Measurements from ENCODE around the gene TIMM8B. TPM values are rescaled to one million over a fixed set of nuclear protein-coding genes. Genes with fewer than 3 reads are reported as not detected.

TIMM8B gene
- total and polyA plus RNA-seq, 10 of the 15 experiments (the other 5 are each of a cell fraction or from before 2014, with no cell fraction given), result 64.9 to 271 (median 139) TPM

DNA sequence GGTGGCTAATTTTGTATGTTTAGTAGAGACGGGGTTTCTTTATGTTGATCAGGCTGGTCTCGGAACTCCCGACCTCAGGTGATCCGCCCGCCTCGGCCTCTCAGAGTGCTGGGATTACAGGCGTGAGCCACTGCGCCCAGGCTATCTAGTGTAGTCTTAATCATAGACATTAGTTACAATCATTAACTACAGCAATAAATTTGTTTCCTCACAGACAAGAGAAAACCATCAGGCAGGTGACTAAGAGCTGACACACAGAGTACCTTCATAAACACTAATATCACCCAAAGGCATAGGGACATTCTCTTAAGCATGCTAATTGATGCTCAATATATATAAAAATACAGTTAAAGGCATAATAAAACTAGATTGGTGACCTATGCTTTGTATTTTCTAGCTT is 19.5 kb upstream of the TIMM8B start (continued):
- TF ChIP-seq RCOR1 (conservative IDR thresholded peaks at IDR 0.05; ENCODE audit: low read depth, low read length), result no peak
- TF ChIP-seq YBX1 (IDR thresholded peaks at IDR 0.05), result no peak
- TF ChIP-seq, protein P1, sequence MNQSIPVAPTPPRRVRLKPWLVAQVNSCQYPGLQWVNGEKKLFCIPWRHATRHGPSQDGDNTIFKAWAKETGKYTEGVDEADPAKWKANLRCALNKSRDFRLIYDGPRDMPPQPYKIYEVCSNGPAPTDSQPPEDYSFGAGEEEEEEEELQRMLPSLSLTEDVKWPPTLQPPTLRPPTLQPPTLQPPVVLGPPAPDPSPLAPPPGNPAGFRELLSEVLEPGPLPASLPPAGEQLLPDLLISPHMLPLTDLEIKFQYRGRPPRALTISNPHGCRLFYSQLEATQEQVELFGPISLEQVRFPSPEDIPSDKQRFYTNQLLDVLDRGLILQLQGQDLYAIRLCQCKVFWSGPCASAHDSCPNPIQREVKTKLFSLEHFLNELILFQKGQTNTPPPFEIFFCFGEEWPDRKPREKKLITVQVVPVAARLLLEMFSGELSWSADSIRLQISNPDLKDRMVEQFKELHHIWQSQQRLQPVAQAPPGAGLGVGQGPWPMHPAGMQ (IDR thresholded peaks at IDR 0.05; ENCODE audit: borderline replicate concordance), result no peak
- no peak for TF ChIP-seq SRF (IDR thresholded peaks at IDR 0.05; ENCODE audit: low read depth in 2 of 2, low read length in 2 of 2)
- no peak for TF ChIP-seq RAD51 (IDR thresholded peaks at IDR 0.05)

DNA sequence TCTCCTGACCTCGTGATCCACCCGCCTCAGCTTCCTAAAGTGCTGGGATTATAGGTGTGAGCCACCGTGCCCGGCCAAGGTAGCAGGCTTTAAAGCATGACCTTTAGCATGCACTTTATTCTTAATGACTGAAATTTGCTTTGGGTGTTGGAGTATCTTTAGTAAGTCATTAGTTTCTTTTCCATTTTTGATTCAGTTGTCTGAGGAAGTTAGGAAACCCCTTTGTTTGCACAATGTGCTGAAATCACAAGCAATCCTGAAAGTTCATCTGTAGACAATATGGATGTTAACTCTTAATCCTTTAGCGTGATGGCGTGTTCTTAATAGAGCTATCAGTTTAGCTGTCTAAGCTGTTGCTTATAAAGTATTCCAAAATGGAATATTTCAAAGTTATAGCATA is 16.9 kb upstream of the TIMM8B start:
- 92% methylated on average over 6 of the region's 6 CpGs for WGBS (ENCODE audit: insufficient coverage, insufficient replicate concordance, low lambda C conversion rate, missing lambda C conversion rate)
- ChIA-PET CTCF (interaction anchor here (0.6 to 4.3 kb wide), 4 partner anchors 9 to 177 kb away, joined by 3 to 21 read pairs (median 8); no protein-coding TSS in a partner anchor), SMC1A (ENCODE audit: uncharacterized antibody, unreplicated experiment) (interaction anchor here (1.4 to 1.8 kb wide), 2 partner anchors 9 to 172 kb away, joined by 3 to 12 read pairs; no protein-coding TSS in a partner anchor), RAD21 (ENCODE audit: unreplicated experiment) (no interaction called here), POLR2A (no interaction called here)
- Histone ChIP-seq H2AFZ (ENCODE audit: control insufficient read depth, low read depth, low read length) (no peak overlapping the region), H3K79me2 (ENCODE audit: control insufficient read depth, insufficient read depth, low read length) (no peaks in the 10 kb centered on the region), H3K9ac (ENCODE audit: control insufficient read depth, insufficient read depth, low read length) (no peak overlapping the region), H3K4me1 (ENCODE audit: control insufficient read depth, insufficient read depth, low read length) (no peaks in the 10 kb centered on the region), H4K20me1 (ENCODE audit: control insufficient read depth, insufficient read depth) (no peaks in the 10 kb centered on the region), H3K36me3 (ENCODE audit: control insufficient read depth in 2 of 2, insufficient read depth in 2 of 2, low read length in 1 of 2) (peaks cover 0 to 4% of the 10 kb centered on the region in 2 experiments; a peak in 2 of 4 replicates), H3K4me2 (ENCODE audit: control insufficient read depth, insufficient read depth) (no peak overlapping the region), H3K4me3 (no peak overlapping the region), H3K27ac (ENCODE audit: control insufficient read depth, insufficient read depth) (no peak overlapping the region), H3K27me3 (replicated peaks in 1 of 2; ENCODE audit: control insufficient read depth in 2 of 2, insufficient read depth in 2 of 2, low read length in 1 of 2) (no peaks in the 10 kb centered on the region), H3K9me3 (replicated peaks; ENCODE audit: control insufficient read depth, insufficient read depth, low read length) (no peaks in the 10 kb centered on the region)
- BruUV-seq (replicated peaks), result no TSS peak
- ATAC-seq (no peak), DNase-seq (ENCODE audit: low read depth, low spot score) (no peak), FAIRE-seq (no peak)
- TF ChIP-seq BCL11A (IDR thresholded peaks at IDR 0.05; ENCODE audit: low read depth, low read length) (no peak), RFX5 (IDR thresholded peaks at IDR 0.05; ENCODE audit: low read depth, low read length) (no peak), SP1 (IDR thresholded peaks at IDR 0.05; ENCODE audit: low read depth, low read length) (no peak), NFIC (IDR thresholded peaks at IDR 0.05; ENCODE audit: low read depth, low read length) (no peak), POU2F2 (IDR thresholded peaks at IDR 0.05; ENCODE audit: borderline replicate concordance, low read depth, low read length) (no peak), ZBED1 (IDR thresholded peaks at IDR 0.05; ENCODE audit: borderline replicate concordance) (no peak), ZNF274 (IDR thresholded peaks at IDR 0.05; ENCODE audit: insufficient read depth, insufficient read length) (no peak), YY1 (IDR thresholded peaks at IDR 0.05; ENCODE audit: low read depth, low read length) (no peak), HCFC1 (IDR thresholded peaks at IDR 0.05; ENCODE audit: low read length) (no peak), TCF7 (IDR thresholded peaks at IDR 0.05; ENCODE audit: borderline replicate concordance) (no peak), NRF1 (conservative IDR thresholded peaks at IDR 0.05; ENCODE audit: low read depth, low read length) (no peak)
- in situ Hi-C loops (cut with MboI) (no loop called here), intact Hi-C loops (cut with micrococcal nuclease; ENCODE audit: unreplicated experiment) (no loop called here)
